ENCODE data around the gene PBX4.

The PBX4 gene

GRCh38 chr19:19537075-19538048 lies 81.1 kb downstream of the PBX4 start:
- Histone ChIP-seq H3K36me3 (ENCODE audit: low read length) (no peaks in the 10 kb centered on the region), H3K9ac (ENCODE audit: low read length) (no peak overlapping the region), H3F3A (ENCODE audit: insufficient read depth) (no peaks in the 10 kb centered on the region), H3K27ac (ENCODE audit: low read depth, low read length) (no peak overlapping the region), H3K9me2 (replicated peaks; ENCODE audit: insufficient read depth, low read length) (no peaks in the 10 kb centered on the region), H2AFZ (ENCODE audit: low read depth, low read length, severe bottlenecking) (no peak overlapping the region), H3K4me2 (ENCODE audit: low read depth, low read length, poor library complexity, severe bottlenecking) (peak overlapping the region; percentile 37), H3K9me3 (ENCODE audit: insufficient read depth, low read length) (no peaks in the 10 kb centered on the region), H3K4me3 (ENCODE audit: insufficient read depth, low read length, poor library complexity, severe bottlenecking) (no peak overlapping the region), H3K79me2 (ENCODE audit: insufficient read depth, low read length) (no peaks in the 10 kb centered on the region), H4K20me1 (ENCODE audit: low read depth, low read length) (no peaks in the 10 kb centered on the region), H3K27me3 (ENCODE audit: low read length) (no peaks in the 10 kb centered on the region)
- TF ChIP-seq CTCF (IDR thresholded peaks at IDR 0.05; ENCODE audit: insufficient read depth, low read length, poor library complexity, severe bottlenecking) (no peak), EZH2phosphoT487 (conservative IDR thresholded peaks at IDR 0.05; ENCODE audit: low read length) (no peak)

GRCh38 chr19:19535311-19536191 lies 82.9 kb downstream of the PBX4 start:
- H3K36me3 ChIP-seq (ENCODE audit: low read length), result no peaks in the 10 kb centered on the region
- no peak for TF ChIP-seq EZH2phosphoT487 (conservative IDR thresholded peaks at IDR 0.05; ENCODE audit: low read length)
- no peak for TF ChIP-seq CTCF (IDR thresholded peaks at IDR 0.05; ENCODE audit: insufficient read depth, low read length, poor library complexity, severe bottlenecking)
- H3K79me2 ChIP-seq (ENCODE audit: insufficient read depth, low read length), result no peaks in the 10 kb centered on the region
- no peak overlapping the region for H3K4me3 ChIP-seq (ENCODE audit: insufficient read depth, low read length, poor library complexity, severe bottlenecking)
- no peak overlapping the region for H2AFZ ChIP-seq (ENCODE audit: low read depth, low read length, severe bottlenecking)
- peaks cover 9% of the 10 kb centered on the region; the same call in 1 of the 2 replicates for H3F3A ChIP-seq (ENCODE audit: insufficient read depth)
- no peaks in the 10 kb centered on the region for H3K27me3 ChIP-seq (ENCODE audit: low read length)
- no peaks in the 10 kb centered on the region for H3K9me3 ChIP-seq (ENCODE audit: insufficient read depth, low read length)
- H4K20me1 ChIP-seq (ENCODE audit: low read depth, low read length), result no peaks in the 10 kb centered on the region
- no peak overlapping the region for H3K4me2 ChIP-seq (ENCODE audit: low read depth, low read length, poor library complexity, severe bottlenecking)
- H3K9ac ChIP-seq (ENCODE audit: low read length), result no peak overlapping the region
- no peak overlapping the region for H3K27ac ChIP-seq (ENCODE audit: low read depth, low read length)
- no peaks in the 10 kb centered on the region for H3K9me2 ChIP-seq (replicated peaks; ENCODE audit: insufficient read depth, low read length)

- Histone ChIP-seq H3K36me3 (ENCODE audit: low read length) (no peaks in the 10 kb centered on the region), H3K4me2 (ENCODE audit: low read depth, low read length, poor library complexity, severe bottlenecking) (no peak overlapping the region), H3K9me2 (replicated peaks; ENCODE audit: insufficient read depth, low read length) (no peaks in the 10 kb centered on the region), H3F3A (ENCODE audit: insufficient read depth) (peaks cover 11% of the 10 kb centered on the region), H3K27me3 (ENCODE audit: low read length) (no peaks in the 10 kb centered on the region), H3K9me3 (ENCODE audit: insufficient read depth, low read length) (no peaks in the 10 kb centered on the region), H3K27ac (ENCODE audit: low read depth, low read length) (no peak overlapping the region), H2AFZ (ENCODE audit: low read depth, low read length, severe bottlenecking) (no peak overlapping the region), H3K4me3 (ENCODE audit: insufficient read depth, low read length, poor library complexity, severe bottlenecking) (no peak overlapping the region), H3K79me2 (ENCODE audit: insufficient read depth, low read length) (no peaks in the 10 kb centered on the region), H4K20me1 (ENCODE audit: low read depth, low read length) (no peaks in the 10 kb centered on the region), H3K9ac (ENCODE audit: low read length) (no peak overlapping the region)
- TF ChIP-seq EZH2phosphoT487 (conservative IDR thresholded peaks at IDR 0.05; ENCODE audit: low read length) (no peak), CTCF (IDR thresholded peaks at IDR 0.05; ENCODE audit: insufficient read depth, low read length, poor library complexity, severe bottlenecking) (no peak)
These were observed 83.8 kb downstream of the PBX4 start for GRCh38 chr19:19534556-19535265.
